Testis (tissue), 2 donors: Measurements from ENCODE around the gene CRAT.

ENCODE experiments used
- CTCF ChIP-seq, 3 experiments: fragments of 450-650 bp in 2 of 3; fragments of 200-600 bp in 1 of 3; sonication (generic) in 1 of 3; IDR thresholded peaks; one replicate each; pipeline ENCODE4 v1.5.1; 2016 to 2019; ENCODE audit warnings: antibody characterized with exemption in 3 of 3, mild to moderate bottlenecking in 2 of 3, moderate library complexity in 1 of 3
- POLR2A ChIP-seq: fragments of 450-650 bp; IDR thresholded peaks from one replicate; pipeline ENCODE4 v1.6.1; 2017; ENCODE audit warnings: antibody characterized with exemption, mild to moderate bottlenecking, moderate library complexity

GRCh38 chr9:129102791-129103594 lies 7.6 kb downstream of the CRAT start:
- peak in 2 of 3 experiments; percentile 38 to 41 for TF ChIP-seq CTCF (IDR thresholded peaks at IDR 0.05)
- no peak for TF ChIP-seq POLR2A
